Measurements from ENCODE around the gene PACRG. TPM values are rescaled to one million over a fixed set of nuclear protein-coding genes. Genes with fewer than 3 reads are reported as not detected.

PACRG gene
- total and polyA plus RNA-seq, 2 of the 8 experiments (the other 6 are each of a cell fraction or from before 2014, with no cell fraction given): 0.44 to 0.54 TPM

- Histone ChIP-seq H4K5ac (ENCODE audit: insufficient read length, low read depth, low read length) (no peak overlapping the region), H2BK5ac (ENCODE audit: low read depth, low read length) (no peak overlapping the region), H3K9me3 (ENCODE audit: insufficient read depth in 2 of 2, low read depth in 1 of 2, low read length in 1 of 2) (no peaks in the 10 kb centered on the region), H2BK12ac (ENCODE audit: low read depth, low read length) (0 out of 2 replicates have a peak overlapping the region, but pooled peaks have one; percentile 0), H4K20me1 (replicated peaks in 1 of 2; ENCODE audit: control insufficient read depth in 1 of 2, insufficient read depth in 2 of 2, low read length in 2 of 2) (no peaks in the 10 kb centered on the region), H3K4me1 (replicated peaks in 1 of 4; ENCODE audit: control insufficient read depth in 3 of 4, insufficient read depth in 4 of 4, low read length in 3 of 4) (no peaks in the 10 kb centered on the region; a peak in 1 of 7 replicates), H3K27ac (ENCODE audit: low read depth, low read length) (no peak overlapping the region), H2BK20ac (ENCODE audit: low read length) (no peak overlapping the region), H3K23ac (ENCODE audit: insufficient read length) (no peak overlapping the region), H3K79me1 (ENCODE audit: low read depth, low read length) (no peaks in the 10 kb centered on the region), H3K9ac (replicated peaks in 1 of 4; ENCODE audit: extremely low read depth in 1 of 4, low read depth in 3 of 4, low read length in 3 of 4) (no peak overlapping the region), H3K18ac (ENCODE audit: extremely low read depth, low read length) (no peak overlapping the region), H3K4ac (replicated peaks; ENCODE audit: insufficient read length, low read depth, low read length) (no peak overlapping the region), H2AK5ac (ENCODE audit: low read depth, low read length) (no peak overlapping the region), H3K56ac (replicated peaks; ENCODE audit: insufficient read length, low read depth, low read length) (no peak overlapping the region), H3K14ac (ENCODE audit: insufficient read length) (no peak overlapping the region), H3K4me3 (ENCODE audit: extremely low read depth in 1 of 4, insufficient read depth in 2 of 4, low read depth in 3 of 4, low read length in 4 of 4) (no peak overlapping the region), H3K36me3 (ENCODE audit: control insufficient read depth in 2 of 4, insufficient read depth in 4 of 4, low read length in 3 of 4) (no peaks in the 10 kb centered on the region), H2BK15ac (ENCODE audit: low read length) (no peak overlapping the region), H3K79me2 (ENCODE audit: control insufficient read depth in 1 of 2, insufficient read depth in 2 of 2, low read length in 2 of 2) (no peaks in the 10 kb centered on the region), H3K27me3 (replicated peaks in 1 of 4; ENCODE audit: control insufficient read depth in 3 of 4, extremely low read depth in 1 of 4, insufficient read depth in 3 of 4, low read length in 3 of 4) (no peaks in the 10 kb centered on the region), H2BK120ac (replicated peaks; ENCODE audit: low read depth, low read length) (no peak overlapping the region), H4K8ac (ENCODE audit: extremely low read depth, insufficient read depth, low read length) (no peak overlapping the region), H3K23me2 (ENCODE audit: low read depth, low read length) (no peaks in the 10 kb centered on the region), H3K4me2 (ENCODE audit: insufficient read depth in 1 of 2, low read depth in 2 of 2, low read length in 2 of 2) (no peak overlapping the region), H4K91ac (replicated peaks; ENCODE audit: insufficient read length, low read length) (no peak overlapping the region), H2AFZ (ENCODE audit: low read length) (no peak overlapping the region)
- ChIA-PET POLR2A (ENCODE audit: partially characterized antibody) (no interaction called here), CTCF (ENCODE audit: partially characterized antibody) (interaction anchor here (0.6 to 2.2 kb wide), 6 partner anchors 9 to 228 kb away, joined by 3 to 7 read pairs (median 4); no protein-coding TSS in a partner anchor)
- DNase-seq (ENCODE audit: low read depth in 1 of 2, low spot score in 2 of 2): no peak
- no peak for FAIRE-seq
- WGBS, 2 experiments (ENCODE audit: extremely low coverage in 1 of 2, insufficient coverage in 1 of 2, insufficient read length in 1 of 2, insufficient replicate concordance in 2 of 2, low coverage in 1 of 2, low lambda C conversion rate in 2 of 2, missing lambda C conversion rate in 1 of 2): 92% methylated on average over 12 of the region's 24 CpGs; no CpG with 5 or more reads in 1 of the 2 experiments
- TF ChIP-seq BCL11A (IDR thresholded peaks at IDR 0.05; ENCODE audit: low read depth in 2 of 2, low read length in 2 of 2): no peak
- TF ChIP-seq, protein P1, sequence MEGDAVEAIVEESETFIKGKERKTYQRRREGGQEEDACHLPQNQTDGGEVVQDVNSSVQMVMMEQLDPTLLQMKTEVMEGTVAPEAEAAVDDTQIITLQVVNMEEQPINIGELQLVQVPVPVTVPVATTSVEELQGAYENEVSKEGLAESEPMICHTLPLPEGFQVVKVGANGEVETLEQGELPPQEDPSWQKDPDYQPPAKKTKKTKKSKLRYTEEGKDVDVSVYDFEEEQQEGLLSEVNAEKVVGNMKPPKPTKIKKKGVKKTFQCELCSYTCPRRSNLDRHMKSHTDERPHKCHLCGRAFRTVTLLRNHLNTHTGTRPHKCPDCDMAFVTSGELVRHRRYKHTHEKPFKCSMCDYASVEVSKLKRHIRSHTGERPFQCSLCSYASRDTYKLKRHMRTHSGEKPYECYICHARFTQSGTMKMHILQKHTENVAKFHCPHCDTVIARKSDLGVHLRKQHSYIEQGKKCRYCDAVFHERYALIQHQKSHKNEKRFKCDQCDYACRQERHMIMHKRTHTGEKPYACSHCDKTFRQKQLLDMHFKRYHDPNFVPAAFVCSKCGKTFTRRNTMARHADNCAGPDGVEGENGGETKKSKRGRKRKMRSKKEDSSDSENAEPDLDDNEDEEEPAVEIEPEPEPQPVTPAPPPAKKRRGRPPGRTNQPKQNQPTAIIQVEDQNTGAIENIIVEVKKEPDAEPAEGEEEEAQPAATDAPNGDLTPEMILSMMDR (IDR thresholded peaks at IDR 0.05; ENCODE audit: control extremely low read depth in 1 of 3, insufficient read depth in 1 of 3, low read depth in 1 of 3, low read length in 3 of 3): no peak
- no peak for TF ChIP-seq FOSL1 (IDR thresholded peaks at IDR 0.05; ENCODE audit: insufficient read depth, low read depth, low read length)
- TF ChIP-seq, protein P2, sequence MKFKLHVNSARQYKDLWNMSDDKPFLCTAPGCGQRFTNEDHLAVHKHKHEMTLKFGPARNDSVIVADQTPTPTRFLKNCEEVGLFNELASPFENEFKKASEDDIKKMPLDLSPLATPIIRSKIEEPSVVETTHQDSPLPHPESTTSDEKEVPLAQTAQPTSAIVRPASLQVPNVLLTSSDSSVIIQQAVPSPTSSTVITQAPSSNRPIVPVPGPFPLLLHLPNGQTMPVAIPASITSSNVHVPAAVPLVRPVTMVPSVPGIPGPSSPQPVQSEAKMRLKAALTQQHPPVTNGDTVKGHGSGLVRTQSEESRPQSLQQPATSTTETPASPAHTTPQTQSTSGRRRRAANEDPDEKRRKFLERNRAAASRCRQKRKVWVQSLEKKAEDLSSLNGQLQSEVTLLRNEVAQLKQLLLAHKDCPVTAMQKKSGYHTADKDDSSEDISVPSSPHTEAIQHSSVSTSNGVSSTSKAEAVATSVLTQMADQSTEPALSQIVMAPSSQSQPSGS (IDR thresholded peaks at IDR 0.05; ENCODE audit: low read length): no peak
- no peak for TF ChIP-seq ZNF274 (IDR thresholded peaks at IDR 0.05; ENCODE audit: borderline replicate concordance, extremely low read depth, low read length)
- TF ChIP-seq GABPA (IDR thresholded peaks at IDR 0.05; ENCODE audit: borderline replicate concordance, insufficient read depth, low read length): no peak
- TF ChIP-seq, protein P3, sequence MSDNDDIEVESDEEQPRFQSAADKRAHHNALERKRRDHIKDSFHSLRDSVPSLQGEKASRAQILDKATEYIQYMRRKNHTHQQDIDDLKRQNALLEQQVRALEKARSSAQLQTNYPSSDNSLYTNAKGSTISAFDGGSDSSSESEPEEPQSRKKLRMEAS (IDR thresholded peaks at IDR 0.05): no peak
Observed at GRCh38 chr6:163148451-163149278, 420.9 kb downstream of the PACRG start.
